ENCODE data around the gene NMRK2. TPM values are rescaled to one million over a fixed set of nuclear protein-coding genes. Genes with fewer than 3 reads are reported as not detected.

The NMRK2 gene
- total and polyA plus RNA-seq, 2 donors (not counting 1 experiment from before 2014, with no cell fraction given) = not detected

- TF ChIP-seq EZH2 (IDR thresholded peaks at IDR 0.05; ENCODE audit: borderline replicate concordance, insufficient read depth, low read depth, low read length, poor library complexity, severe bottlenecking) (no peak), CTCF (IDR thresholded peaks at IDR 0.05) (no peak)
- Histone ChIP-seq H3K4me3 (ENCODE audit: control extremely low read depth in 1 of 5, extremely low read depth in 1 of 5, insufficient read depth in 1 of 5, low read depth in 2 of 5, low read length in 4 of 5) (no peak overlapping the region), H3K9me3 (ENCODE audit: control extremely low read depth in 1 of 3, control insufficient read depth in 2 of 3, insufficient read depth in 1 of 3, low read length in 2 of 3) (peaks cover 0 to 4% (median 0%) of the 10 kb centered on the region in 3 donors), H3K27ac (ENCODE audit: low read length in 2 of 2) (no peak overlapping the region), H3K36me3 (replicated peaks in 1 of 2; ENCODE audit: control extremely low read depth in 1 of 2, control insufficient read depth in 1 of 2, extremely low read depth in 1 of 2, insufficient read depth in 2 of 2, low read length in 1 of 2) (peaks cover 3 to 64% of the 10 kb centered on the region in 2 experiments), H3K9ac (ENCODE audit: low read length) (no peak overlapping the region), H3K4me2 (replicated peaks; ENCODE audit: low read depth, low read length, poor library complexity, severe bottlenecking) (no peak overlapping the region), H4K20me1 (ENCODE audit: control insufficient read depth, insufficient read depth, low read length, poor library complexity, severe bottlenecking) (peaks cover 68% of the 10 kb centered on the region), H3K4me1 (ENCODE audit: control insufficient read depth in 2 of 2, insufficient read depth in 2 of 2, low read length in 2 of 2) (no peaks in the 10 kb centered on the region), H2AFZ (ENCODE audit: insufficient read depth, low read depth, low read length, poor library complexity, severe bottlenecking) (no peak overlapping the region), H3K79me2 (ENCODE audit: control insufficient read depth, insufficient read depth, low read length) (peaks cover 7% of the 10 kb centered on the region), H3K27me3 (replicated peaks in 1 of 4; ENCODE audit: control extremely low read depth in 1 of 4, control insufficient read depth in 3 of 4, insufficient read depth in 4 of 4, low read length in 3 of 4) (no peaks in the 10 kb centered on the region)
- H3K4me3 Mint-ChIP-seq = no peak overlapping the region
- no peak overlapping the region for H3K27ac Mint-ChIP-seq
- ATAC-seq (ENCODE audit: low read depth) (no peak), DNase-seq (peak; percentile 45)
- H3K4me1 Mint-ChIP-seq = peaks cover 4% of the 10 kb centered on the region
- intact Hi-C loops (cut with micrococcal nuclease) = no loop called here
- 94% methylated on average over 29 of the region's 29 CpGs for WGBS (ENCODE audit: insufficient coverage)
- no peaks in the 10 kb centered on the region for H3K27me3 Mint-ChIP-seq
- no peaks in the 10 kb centered on the region for H3K9me3 Mint-ChIP-seq (ENCODE audit: insufficient read depth)
- POLR2A ChIA-PET = no interaction called here
- CTCF ChIA-PET = no interaction called here
These were observed 43.8 kb downstream of the NMRK2 start for GRCh38 chr19:3976495-3977241.
